Breast epithelium (tissue), 3 donors: ENCODE measurements around the gene PLSCR2.
"Not testable (repeated sequence)": the region's sequence is repeated elsewhere in the genome, so short reads cannot be mapped to it uniquely, and the experiment has no call there.

Experiments
- CTCF ChIP-seq, 3 donors: fragments of 450-650 bp; IDR thresholded peaks; one replicate each; pipeline ENCODE4 v1.5.1; 2016 to 2017; ENCODE audit warnings: antibody characterized with exemption in 3 of 3, mild to moderate bottlenecking in 3 of 3, moderate library complexity in 3 of 3
- POLR2A ChIP-seq: fragments of 450-650 bp; IDR thresholded peaks from one replicate; pipeline ENCODE4 v1.6.1; 2016; ENCODE audit warnings: antibody characterized with exemption, mild to moderate bottlenecking, moderate library complexity
- POLR2AphosphoS5 ChIP-seq, 3 donors: sonication (generic); formaldehyde crosslinking; IDR thresholded peaks; one replicate each; pipeline ENCODE4 v1.6.1; 2017; ENCODE audit warnings: antibody characterized with exemption in 3 of 3

DNA sequence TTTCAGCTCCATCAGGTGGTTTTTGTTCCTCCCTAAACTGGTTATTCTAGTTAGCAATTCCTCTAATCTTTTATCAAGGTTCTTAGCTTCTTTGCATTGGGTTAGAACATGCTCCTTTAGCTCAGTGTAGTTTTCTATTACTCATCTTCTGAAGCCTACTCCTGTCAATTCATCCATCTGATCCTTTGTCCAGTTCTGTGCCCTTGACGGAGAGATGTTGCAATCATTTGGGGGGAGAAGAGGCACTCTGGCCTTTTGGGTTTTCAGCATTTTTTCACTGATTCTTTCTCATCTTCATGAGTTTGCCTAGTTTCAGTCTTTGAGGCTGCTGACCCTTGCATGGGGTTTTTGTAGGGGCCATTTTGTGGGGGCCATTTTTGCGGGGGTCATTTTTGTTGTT, 5.6 kb upstream of the PLSCR2 start:
- TF ChIP-seq CTCF (IDR thresholded peaks at IDR 0.05); POLR2A; POLR2AphosphoS5 (IDR thresholded peaks at IDR 0.05): not testable (repeated sequence)
